GM23248 (cell line): Measurements from ENCODE around the gene LUC7L. TPM values are rescaled to one million over a fixed set of nuclear protein-coding genes. Genes with fewer than 3 reads are reported as not detected.
"Not testable (repeated sequence)": the region's sequence is repeated elsewhere in the genome, so short reads cannot be mapped to it uniquely, and the experiment has no call there.

ENCODE experiments used
- DNase-seq: peaks from one replicate; pipeline ENCODE4 v3.0.0-alpha.2; 2015
- H2AFZ ChIP-seq: fragments of 200-600 bp; sonication (generic); 2 replicates; pipeline ENCODE4 v1.6.1; 2016; ENCODE audit warnings: antibody characterized with exemption
- H3F3A ChIP-seq: fragments of 200-600 bp; sonication (generic); 2 replicates; pipeline ENCODE4 v1.6.1; 2016; ENCODE audit warnings: mild to moderate bottlenecking, antibody characterized with exemption, mixed run types; ENCODE audit not compliant: insufficient read depth
- H3K27ac ChIP-seq: fragments of 200-600 bp; sonication (generic); 2 replicates; pipeline ENCODE4 v1.5.1; 2016; ENCODE audit warnings: mild to moderate bottlenecking
- H3K27me3 ChIP-seq: fragments of 200-600 bp; sonication (generic); replicated peaks from 2 replicates; pipeline ENCODE4 v1.6.1; 2016; ENCODE audit warnings: mild to moderate bottlenecking; ENCODE audit not compliant: insufficient read depth
- H3K36me3 ChIP-seq: fragments of 200-600 bp; sonication (generic); 2 replicates; pipeline ENCODE4 v1.6.1; 2016; ENCODE audit warnings: low read depth, mild to moderate bottlenecking
- H3K4me1 ChIP-seq: fragments of 200-600 bp; sonication (generic); 2 replicates; pipeline ENCODE4 v1.6.1; 2016; ENCODE audit warnings: mild to moderate bottlenecking; ENCODE audit not compliant: insufficient read depth
- H3K4me2 ChIP-seq: fragments of 200-600 bp; sonication (generic); one replicate; pipeline ENCODE4 v1.6.1; 2016; ENCODE audit warnings: mild to moderate bottlenecking; ENCODE audit not compliant: unreplicated experiment
- H3K4me3 ChIP-seq: fragments of 200-600 bp; sonication (generic); 2 replicates; pipeline ENCODE4 v1.5.1; 2016; ENCODE audit warnings: mild to moderate bottlenecking
- H3K79me2 ChIP-seq: fragments of 200-600 bp; sonication (generic); 2 replicates; pipeline ENCODE4 v1.6.1; 2016; ENCODE audit warnings: mild to moderate bottlenecking; ENCODE audit not compliant: insufficient read depth
- H3K9ac ChIP-seq: fragments of 200-600 bp; sonication (generic); 2 replicates; pipeline ENCODE4 v1.6.1; 2016; ENCODE audit warnings: mild to moderate bottlenecking
- H3K9me2 ChIP-seq: fragments of 200-600 bp; sonication (generic); 2 replicates; pipeline ENCODE4 v1.6.1; 2016; ENCODE audit warnings: mixed run types, mild to moderate bottlenecking, moderate library complexity; ENCODE audit not compliant: insufficient read depth
- H3K9me3 ChIP-seq: fragments of 200-600 bp; sonication (generic); one replicate; pipeline ENCODE4 v1.6.1; 2017; ENCODE audit warnings: low read depth
- H4K20me1 ChIP-seq: fragments of 200-600 bp; sonication (generic); 2 replicates; pipeline ENCODE4 v1.6.0; 2016; ENCODE audit not compliant: insufficient read depth
- EZH2 ChIP-seq: fragments of 200-600 bp; sonication (generic); IDR thresholded peaks from 2 replicates; pipeline ENCODE4 v1.6.1; 2018; ENCODE audit warnings: antibody characterized with exemption, mild to moderate bottlenecking; ENCODE audit not compliant: insufficient read depth, poor library complexity, severe bottlenecking
- EZH2phosphoT487 ChIP-seq: fragments of 200-600 bp; sonication (generic); IDR thresholded peaks from 2 replicates; pipeline ENCODE4 v1.6.1; 2018; ENCODE audit warnings: antibody characterized with exemption, moderate library complexity, mild to moderate bottlenecking, low read depth; ENCODE audit not compliant: insufficient read depth
- WGBS, 2 experiments: methylation state at CpG; one replicate each; pipeline ENCODE4 v1.1.6; 2015 to 2017; ENCODE audit warnings: low lambda C conversion rate in 2 of 2, low coverage in 1 of 2; ENCODE audit errors: missing lambda C conversion rate in 2 of 2; 5-methylcytosine and 5-hydroxymethylcytosine counted together
- in situ Hi-C: fragments of 300-500 bp; cut with MboI; formaldehyde crosslinking; loops from 2 replicates; pipeline ENCODE4 v1.15.0; 2020
- polyA plus RNA-seq: library from polyadenylated mRNA; unstranded; fragments of >200 nt; fragmentation: Nextera tagmentation; extraction: Ambion mirVana; gene quantifications from 2 replicates; pipeline ENCODE4 v1.2.1, GENCODE V29; 2016
- total RNA-seq: library from RNA; depleted of rRNA; stranded (reverse); fragments of >200 nt; shearing (Covaris generic); gene quantifications from 2 replicates; pipeline ENCODE4 v1.2.3, GENCODE V29; 2014

The LUC7L gene
- total and polyA plus RNA-seq, 2 experiments from 2014 or later = 37.3 to 49.6 TPM

DNA sequence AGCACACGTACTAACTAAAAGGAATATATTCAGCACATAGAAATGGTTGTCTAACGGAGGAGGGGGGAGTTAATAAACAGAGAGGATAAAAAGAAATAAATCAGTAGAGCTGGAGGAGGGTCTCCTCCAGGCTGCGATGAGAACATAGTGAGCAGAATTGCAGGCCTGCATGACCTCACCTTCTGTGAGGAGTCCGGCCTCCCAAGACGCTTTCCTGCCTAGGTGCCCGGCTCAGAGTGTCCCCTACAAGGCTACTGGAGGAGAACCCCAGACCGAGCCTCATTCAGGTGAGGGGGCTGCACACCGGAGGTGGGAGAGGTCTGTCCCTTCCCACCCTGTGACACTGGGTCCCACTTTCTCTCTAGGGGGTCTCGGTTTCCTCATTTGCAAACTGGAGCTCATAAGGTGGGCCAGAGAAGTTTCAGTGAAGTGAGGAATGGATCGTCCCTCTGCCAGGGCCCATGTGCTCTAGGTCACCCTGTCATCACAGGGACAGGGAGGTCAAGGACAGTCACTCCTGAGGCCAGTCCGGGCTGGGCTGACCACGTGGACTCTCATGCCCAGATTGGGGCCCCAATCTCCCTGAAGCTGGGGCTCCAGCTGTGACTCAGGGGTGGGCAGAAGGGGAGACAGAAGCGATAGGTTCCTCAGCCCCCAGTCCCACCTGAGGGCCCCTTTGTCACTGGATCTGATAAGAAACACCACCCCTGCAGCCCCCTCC lies 66.8 kb downstream of the LUC7L start:
- DNase-seq = no peak
- 91% methylated on average over 13 of the region's 13 CpGs for WGBS, 2 experiments
- Histone ChIP-seq H3K9me3 (no peaks in the 10 kb centered on the region), H3K27ac (no peak overlapping the region), H4K20me1 (no peaks in the 10 kb centered on the region), H3K27me3 (peaks cover 30% of the 10 kb centered on the region), H3F3A (no peaks in the 10 kb centered on the region), H3K9ac (no peak overlapping the region), H2AFZ (no peak overlapping the region), H3K79me2 (no peaks in the 10 kb centered on the region), H3K36me3 (no peaks in the 10 kb centered on the region), H3K4me1 (no peaks in the 10 kb centered on the region), H3K4me3 (no peak overlapping the region), H3K9me2 (no peaks in the 10 kb centered on the region), H3K4me2 (no peak overlapping the region)
- in situ Hi-C loops = no loop called here
- no peak for TF ChIP-seq EZH2
- no peak for TF ChIP-seq EZH2phosphoT487

DNA sequence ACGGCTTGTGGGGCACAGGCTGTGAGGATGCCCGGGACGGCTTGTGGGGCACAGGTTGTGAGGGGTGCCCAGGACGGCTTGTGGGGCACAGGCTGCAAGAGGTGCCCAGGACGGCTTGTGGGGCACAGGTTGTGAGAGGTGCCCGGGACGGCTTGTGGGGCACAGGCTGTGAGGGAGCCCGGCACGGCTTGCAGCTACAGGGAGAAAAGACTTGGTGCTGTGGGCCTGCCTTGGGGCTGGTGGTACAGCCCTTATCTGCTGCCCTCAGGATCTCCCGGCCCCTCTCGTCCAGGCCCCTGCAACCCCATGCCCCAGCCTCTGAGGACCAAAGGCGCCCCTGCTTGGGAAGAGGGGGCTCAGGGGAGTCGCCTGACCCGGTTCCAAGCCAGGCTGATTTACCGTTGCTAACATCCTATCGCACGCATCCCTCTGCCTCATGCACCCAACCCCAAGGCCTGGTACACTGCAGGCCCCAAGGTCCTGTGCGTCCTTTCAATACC lies 68.5 kb downstream of the LUC7L start:
- Histone ChIP-seq H3K4me2 (no peak overlapping the region), H3K36me3 (no peaks in the 10 kb centered on the region), H4K20me1 (no peaks in the 10 kb centered on the region), H3K27ac (no peak overlapping the region), H3K4me1 (no peaks in the 10 kb centered on the region), H3K9ac (no peak overlapping the region), H3F3A (no peaks in the 10 kb centered on the region), H3K4me3 (no peak overlapping the region), H3K9me3 (no peaks in the 10 kb centered on the region), H3K9me2 (no peaks in the 10 kb centered on the region), H3K79me2 (no peaks in the 10 kb centered on the region), H2AFZ (no peak overlapping the region), H3K27me3 (peaks cover 16% of the 10 kb centered on the region)
- 42 to 50% methylated on average over 9 to 18 of the region's 18 CpGs for WGBS, 2 experiments
- in situ Hi-C loops = no loop called here
- no peak for TF ChIP-seq EZH2
- no peak for DNase-seq

GRCh38 chr16:160242-160641 lies 69.0 kb downstream of the LUC7L start:
- H3K79me2 ChIP-seq, in situ Hi-C loops, H3K9ac ChIP-seq, DNase-seq, H3K9me3 ChIP-seq, H3K9me2 ChIP-seq, H3K27ac ChIP-seq, H3K4me1 ChIP-seq, H3F3A ChIP-seq, H2AFZ ChIP-seq, H3K4me2 ChIP-seq, H3K4me3 ChIP-seq, H4K20me1 ChIP-seq, H3K36me3 ChIP-seq: not testable (repeated sequence)
- 61% methylated on average over 19 of the region's 20 CpGs; no CpG with 5 or more reads in 1 of the 2 experiments for WGBS, 2 experiments
- peaks cover 12% of the 10 kb centered on the region for H3K27me3 ChIP-seq

GRCh38 chr16:159136-159849 lies 70.0 kb downstream of the LUC7L start:
- Histone ChIP-seq H3K79me2 (no peaks in the 10 kb centered on the region), H3K27me3 (peaks cover 18% of the 10 kb centered on the region), H3K9ac (no peak overlapping the region), H3K9me2 (no peaks in the 10 kb centered on the region), H4K20me1 (no peaks in the 10 kb centered on the region), H3K4me2 (no peak overlapping the region), H3K36me3 (no peaks in the 10 kb centered on the region), H2AFZ (no peak overlapping the region), H3K4me1 (no peaks in the 10 kb centered on the region), H3K9me3 (no peaks in the 10 kb centered on the region), H3K27ac (no peak overlapping the region), H3F3A (no peaks in the 10 kb centered on the region), H3K4me3 (no peak overlapping the region)
- 32 to 37% methylated on average over 6 of the region's 6 CpGs for WGBS, 2 experiments
- in situ Hi-C loops = no loop called here
- no peak for DNase-seq
- no peak for TF ChIP-seq EZH2phosphoT487
- TF ChIP-seq EZH2 = no peak
